Astrocyte (in vitro differentiated cells and primary cell): Measurements from ENCODE around the gene ZAR1L.

ENCODE experiments used
- CTCF ChIP-seq: IDR thresholded peaks from 2 replicates; pipeline ENCODE4 v1.5.1; 2011; ENCODE audit warnings: low read depth, mild to moderate bottlenecking, inconsistent platforms, low read length, moderate library complexity; ENCODE audit not compliant: insufficient read depth
- EZH2 ChIP-seq: IDR thresholded peaks from 2 replicates; pipeline ENCODE4 v1.6.1; 2012; ENCODE audit warnings: mild to moderate bottlenecking, low read length, inconsistent platforms; ENCODE audit not compliant: insufficient read depth

DNA sequence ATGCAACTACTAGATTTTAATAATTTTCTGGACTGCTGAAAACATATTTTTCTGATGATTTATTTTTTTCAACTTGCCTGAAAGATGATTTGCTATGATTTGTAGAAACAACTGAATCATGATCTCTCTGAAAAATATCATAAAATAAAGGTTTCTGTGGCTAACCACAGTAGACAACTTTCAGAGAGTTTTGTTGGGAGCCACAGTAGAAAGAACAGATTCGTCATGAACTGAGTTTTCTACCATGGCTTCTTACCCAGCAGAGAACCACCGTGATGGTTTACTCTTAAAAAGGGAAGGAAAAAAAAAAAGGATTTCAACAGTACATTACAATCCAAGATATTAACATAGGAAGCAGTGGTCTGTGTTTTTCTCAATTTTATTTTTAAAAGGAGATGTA, 18.0 kb downstream of the ZAR1L start:
- TF ChIP-seq EZH2 = no peak
- TF ChIP-seq CTCF = no peak
